ENCODE data around the gene CGN.
A peak's percentile ranks its signal among the peaks of the same experiment; 100 is the strongest.
"Not testable (repeated sequence)": the region's sequence is repeated elsewhere in the genome, so short reads cannot be mapped to it uniquely, and the experiment has no call there.

CGN gene

GRCh38 chr1:151502035-151502700, 9.0 kb upstream of the CGN start:
- no peak for DNase-seq

- no peak for DNase-seq
Measured at GRCh38 chr1:151502859-151503780, 8.1 kb upstream of the CGN start.

- no peak for DNase-seq
Measured at GRCh38 chr1:151504252-151504651, 6.9 kb upstream of the CGN start.

- no peak for DNase-seq
Measured at GRCh38 chr1:151504759-151505158, 6.4 kb upstream of the CGN start.

- DNase-seq: peak in 20 of 56 donors; percentile 4 to 57 (median 13)
Measured at GRCh38 chr1:151508833-151509232, 2.4 kb upstream of the CGN start.

- DNase-seq: no peak
Measured at GRCh38 chr1:151509350-151510019, 1.7 kb upstream of the CGN start.

GRCh38 chr1:151510020-151510405, 1.2 kb upstream of the CGN start:
- peak in 1 of 56 donors; percentile 3 for DNase-seq

- peak in 1 of 56 donors; percentile 35 for DNase-seq
Measured at GRCh38 chr1:151510614-151510956, 602 bp upstream of the CGN start.

GRCh38 chr1:151511636-151512215, 539 bp downstream of the CGN start:
- DNase-seq: peak in 30 of 56 donors; percentile 24 to 68 (median 49)

- DNase-seq: peak in 1 of 56 donors; percentile 3
Measured at GRCh38 chr1:151512326-151512725, 1.1 kb downstream of the CGN start.

GRCh38 chr1:151512801-151513625, 1.8 kb downstream of the CGN start:
- peak in 1 of 56 donors; percentile 5 for DNase-seq

- no peak for DNase-seq
Measured at GRCh38 chr1:151513626-151514121, 2.5 kb downstream of the CGN start.

GRCh38 chr1:151514366-151514765, 3.2 kb downstream of the CGN start:
- DNase-seq: no peak

GRCh38 chr1:151515265-151515664, 4.1 kb downstream of the CGN start:
- DNase-seq: no peak

- no peak for DNase-seq
Measured at GRCh38 chr1:151516031-151516511, 4.9 kb downstream of the CGN start.

- no peak for DNase-seq
Measured at GRCh38 chr1:151518431-151518830, 7.2 kb downstream of the CGN start.

GRCh38 chr1:151518936-151519335, 7.7 kb downstream of the CGN start:
- no peak for DNase-seq

- DNase-seq: no peak
Measured at GRCh38 chr1:151519667-151520066, 8.5 kb downstream of the CGN start.

GRCh38 chr1:151520359-151520758, 9.2 kb downstream of the CGN start:
- no peak for DNase-seq

GRCh38 chr1:151522427-151522826, 11.2 kb downstream of the CGN start:
- DNase-seq: not testable (repeated sequence)
